A172 (cell line): ENCODE data around the gene STX1B. TPM values are rescaled to one million over a fixed set of nuclear protein-coding genes. Genes with fewer than 3 reads are reported as not detected.
A peak's percentile ranks its signal among the peaks of the same experiment; 100 is the strongest.

ENCODE experiments used
- DNase-seq: peaks from one replicate; pipeline ENCODE4 v3.0.0-alpha.2; 2015; ENCODE audit warnings: low spot score
- total RNA-seq: library from RNA; depleted of rRNA; stranded (reverse); fragments of >200 nt; shearing (Covaris generic); gene quantifications from 2 replicates; pipeline ENCODE4 v1.2.3, GENCODE V29; 2014; rRNA removed

Gene STX1B
- total RNA-seq, 1 experiment from 2014 or later = 3.5 TPM

GRCh38 chr16:30951750-30952149, 58.7 kb downstream of the STX1B start:
- DNase-seq = no peak

- no peak for DNase-seq
Observed at GRCh38 chr16:30951193-30951592, 59.2 kb downstream of the STX1B start.

- DNase-seq = no peak
Observed at GRCh38 chr16:30950516-30951065, 59.8 kb downstream of the STX1B start.

- DNase-seq = peak; percentile 98
Observed at GRCh38 chr16:30949650-30950515, 60.6 kb downstream of the STX1B start.

GRCh38 chr16:30948667-30949649, 61.5 kb downstream of the STX1B start, which contains the start of gene ORAI3:
Gene ORAI3 (plus strand): TSS chr16:30949068. CDS start chr16:30949290, 222 bp downstream.
- peak; percentile 59 for DNase-seq

GRCh38 chr16:30947859-30948666, 62.4 kb downstream of the STX1B start:
- peak; percentile 98 for DNase-seq

GRCh38 chr16:30947541-30947858, 62.9 kb downstream of the STX1B start:
- DNase-seq = no peak

- DNase-seq = no peak
Observed at GRCh38 chr16:30946671-30947540, 63.5 kb downstream of the STX1B start.

- no peak for DNase-seq
Observed at GRCh38 chr16:30944352-30944751, 66.1 kb downstream of the STX1B start.

- DNase-seq = no peak
Observed at GRCh38 chr16:30942426-30942806, 68.0 kb downstream of the STX1B start.

- peak; percentile 81 for DNase-seq
Observed at GRCh38 chr16:30941600-30942425, 68.6 kb downstream of the STX1B start.

GRCh38 chr16:30939571-30939970, 70.9 kb downstream of the STX1B start:
- peak; percentile 38 for DNase-seq

Other genes with a start within 250 kb of the STX1B start
- gene CFAP119, start 248.6 kb downstream of the STX1B start, total RNA-seq = 6.5 and 10.5 TPM in 2 replicates
- 105 and 107 TPM in 2 replicates for gene RNF40, start 248.3 kb downstream of the STX1B start, total RNA-seq
- 20.5 and 20.8 TPM in 2 replicates for gene ZNF629, start 223.4 kb downstream of the STX1B start, total RNA-seq
- gene BCL7C, start 116.6 kb downstream of the STX1B start, total RNA-seq = 57.3 and 60.8 TPM in 2 replicates
- gene CTF1, start 114.0 kb downstream of the STX1B start, total RNA-seq = 1.9 and 2.3 TPM in 2 replicates
- gene FBXL19, start 87.1 kb downstream of the STX1B start, total RNA-seq = 18.7 and 32.5 TPM in 2 replicates
- 46.4 and 50.8 TPM in 2 replicates for gene ORAI3, start 61.6 kb downstream of the STX1B start, total RNA-seq
- 3.5 and 3.8 TPM in 2 replicates for gene SETD1A, start 52.9 kb downstream of the STX1B start, total RNA-seq
- gene HSD3B7, start 25.4 kb downstream of the STX1B start, total RNA-seq = 30.4 and 33.8 TPM in 2 replicates
- gene STX4, start 22.9 kb upstream of the STX1B start, total RNA-seq = 35.2 and 40.0 TPM in 2 replicates
- 31.2 and 35.5 TPM in 2 replicates for gene ZNF668, start 63.6 kb upstream of the STX1B start, total RNA-seq
- 10.3 and 11.5 TPM in 2 replicates for gene ZNF646, start 63.8 kb upstream of the STX1B start, total RNA-seq
- 2.0 and 3.5 TPM in 2 replicates for gene PRSS53, start 78.3 kb upstream of the STX1B start, total RNA-seq
- 137 and 164 TPM in 2 replicates for gene VKORC1, start 84.2 kb upstream of the STX1B start, total RNA-seq
- gene BCKDK, start 97.7 kb upstream of the STX1B start, total RNA-seq = 28.6 and 38.1 TPM in 2 replicates
- 46.6 and 55.6 TPM in 2 replicates for gene KAT8, start 107.0 kb upstream of the STX1B start, total RNA-seq
- gene PRSS8, start 125.1 kb upstream of the STX1B start, total RNA-seq = 2.9 and 4.2 TPM in 2 replicates
- 0.41 and 0.55 TPM in 2 replicates for gene PRSS36, start 139.4 kb upstream of the STX1B start, total RNA-seq
- gene FUS, start 169.5 kb upstream of the STX1B start, total RNA-seq = 14.4 and 26.9 TPM in 2 replicates
- gene PYCARD, start 192.1 kb upstream of the STX1B start, total RNA-seq = not detected in 2 replicates
- gene TRIM72, start 203.5 kb upstream of the STX1B start, total RNA-seq = under 0.01 and 0.02 TPM in 2 replicates
- not detected in 2 replicates for gene PYDC1, start 206.5 kb upstream of the STX1B start, total RNA-seq
- 1.0 and 3.1 TPM in 2 replicates for gene ITGAM, start 249.3 kb upstream of the STX1B start, total RNA-seq